Right cardiac atrium (tissue), 5 donors: ENCODE results near the gene DTD2. TPM values are rescaled to one million over a fixed set of nuclear protein-coding genes. Genes with fewer than 3 reads are reported as not detected.
"Not testable (repeated sequence)": the region's sequence is repeated elsewhere in the genome, so short reads cannot be mapped to it uniquely, and the experiment has no call there.

Source experiments
- ATAC-seq, 2 donors: fragments of 200-7000 bp; cut with Tn5 transposase; one replicate each; pipeline versions ENCODE4 v1.8.0 to v1.9.1; 2020; ENCODE audit warnings: moderate library complexity in 2 of 2, mild to moderate bottlenecking in 1 of 2
- DNase-seq, 3 donors: peaks; one replicate each; pipeline ENCODE4 v3.0.0-alpha.2; 2020
- H3K27ac ChIP-seq: one replicate; pipeline ENCODE4 v1.5.1; 2013; ENCODE audit warnings: mild to moderate bottlenecking, low read length, control low read depth, moderate library complexity
- H3K27me3 ChIP-seq: one replicate; pipeline ENCODE4 v1.6.1; 2013; ENCODE audit not compliant: control insufficient read depth, insufficient read depth
- H3K4me1 ChIP-seq: one replicate; pipeline ENCODE4 v1.6.1; 2013; ENCODE audit warnings: low read length; ENCODE audit not compliant: control insufficient read depth, insufficient read depth
- H3K4me3 ChIP-seq: one replicate; pipeline ENCODE4 v1.5.1; 2013; ENCODE audit warnings: low read length, control low read depth
- H3K9me3 ChIP-seq: one replicate; pipeline ENCODE4 v1.6.1; 2013; ENCODE audit warnings: low read length; ENCODE audit not compliant: control insufficient read depth
- WGBS: extraction: QIAGEN DNeasy Blood & Tissue Kit; methylation state at CpG from one replicate; pipeline ENCODE4 v1.1.7; 2013; 5-methylcytosine and 5-hydroxymethylcytosine counted together
- intact Hi-C, 4 donors: fragments of 100-400 bp; cut with DNase I; formaldehyde crosslinking; loops; one replicate each; pipeline versions ENCODE4 v1.11.0 to v1.14.0; 2022 to 2023
- polyA plus RNA-seq: library from polyadenylated mRNA; stranded (reverse); fragments of 200-250 nt; gene quantifications from one replicate; pipeline ENCODE4 v1.2.3, GENCODE V29; 2013
- total RNA-seq, 4 donors: library from RNA; stranded (reverse); fragmentation: NEBNext Ultra II Directional; extraction: Animal tissue kit (Norgen Biotek cat#: 25700); gene quantifications; one replicate each; pipeline ENCODE4 v1.2.1, GENCODE V29; 2021
- donor health status: healthy with polysubstance abuse.
- donor health status: DM: no; HTN: yes; CAD: no.
- donor health status: DM: no; HTN: no; CAD: no.
- donor health status: DM: no; HTN: yes; CAD: no; lungs with severe emphysema.
- donor health status: DM: yes; HTN: yes; CAD: no.

DTD2 gene
- total and polyA plus RNA-seq, 5 donors: 7.0 to 10.7 (median 9.0) TPM

GRCh38 chr14:31441273-31442111, 15.8 kb downstream of the DTD2 start:
- intact Hi-C loops: no loop called here
- Histone ChIP-seq H3K4me3 (no peak overlapping the region), H3K9me3 (no peaks in the 10 kb centered on the region), H3K27ac (no peak overlapping the region), H3K27me3 (no peaks in the 10 kb centered on the region), H3K4me1 (no peaks in the 10 kb centered on the region)
- 83% methylated on average over 7 of the region's 7 CpGs for WGBS
- peak; percentile 72 to 80 for ATAC-seq
- DNase-seq: peak in 1 of 3 donors; percentile 7

GRCh38 chr14:31440280-31440679, 17.0 kb downstream of the DTD2 start:
- Histone ChIP-seq H3K4me3 (no peak overlapping the region), H3K27ac (no peak overlapping the region), H3K27me3 (no peaks in the 10 kb centered on the region), H3K4me1 (no peaks in the 10 kb centered on the region), H3K9me3 (no peaks in the 10 kb centered on the region)
- DNase-seq (no peak), ATAC-seq (no peak)
- intact Hi-C loops: no loop called here

- DNase-seq: no peak
- no peak for ATAC-seq
- intact Hi-C loops: no loop called here
- Histone ChIP-seq H3K4me1 (no peaks in the 10 kb centered on the region), H3K4me3 (no peak overlapping the region), H3K27me3 (no peaks in the 10 kb centered on the region), H3K9me3 (no peaks in the 10 kb centered on the region), H3K27ac (no peak overlapping the region)
- WGBS: 64% methylated on average over 2 of the region's 2 CpGs
Observed at GRCh38 chr14:31439561-31439960, 17.7 kb downstream of the DTD2 start.

GRCh38 chr14:31437045-31437691, 20.1 kb downstream of the DTD2 start:
- ATAC-seq, H3K4me1 ChIP-seq, H3K27ac ChIP-seq, intact Hi-C loops, H3K27me3 ChIP-seq, H3K4me3 ChIP-seq, H3K9me3 ChIP-seq: not testable (repeated sequence)
- DNase-seq: peak in 1 of 3 donors; percentile 52
- 93% methylated on average over 37 of the region's 45 CpGs for WGBS

- ATAC-seq (peak; percentile 59 to 68), DNase-seq (no peak)
- Histone ChIP-seq H3K9me3 (no peaks in the 10 kb centered on the region), H3K27me3 (no peaks in the 10 kb centered on the region), H3K27ac (peak overlapping the region; percentile 0), H3K4me3 (no peak overlapping the region), H3K4me1 (no peaks in the 10 kb centered on the region)
- intact Hi-C loops: no loop called here
Observed at GRCh38 chr14:31435276-31435675, 22.0 kb downstream of the DTD2 start.

GRCh38 chr14:31430634-31431264, 26.6 kb downstream of the DTD2 start:
- Histone ChIP-seq H3K9me3 (no peaks in the 10 kb centered on the region), H3K27me3 (no peaks in the 10 kb centered on the region)
- WGBS: 96% methylated on average over 11 of the region's 11 CpGs

GRCh38 chr14:31429791-31430190, 27.5 kb downstream of the DTD2 start:
- 94% methylated on average over 1 of the region's 1 CpG for WGBS
- ATAC-seq (no peak), DNase-seq (no peak)
- Histone ChIP-seq H3K9me3 (no peaks in the 10 kb centered on the region), H3K27ac (no peak overlapping the region), H3K4me3 (no peak overlapping the region), H3K4me1 (no peaks in the 10 kb centered on the region), H3K27me3 (no peaks in the 10 kb centered on the region)
- intact Hi-C loops: no loop called here

More at GRCh38 chr14:31430634-31431264, 26.6 kb downstream of the DTD2 start:
- Histone ChIP-seq H3K4me1 (no peaks in the 10 kb centered on the region), H3K4me3 (no peak overlapping the region), H3K27ac (no peak overlapping the region)
- no peak for DNase-seq
- intact Hi-C loops: no loop called here
- no peak for ATAC-seq

GRCh38 chr14:31428011-31428410, 29.3 kb downstream of the DTD2 start:
- no peak for ATAC-seq
- WGBS: 94% methylated on average over 1 of the region's 1 CpG
- Histone ChIP-seq H3K27me3 (no peaks in the 10 kb centered on the region), H3K27ac (no peak overlapping the region), H3K4me3 (no peak overlapping the region), H3K4me1 (no peaks in the 10 kb centered on the region), H3K9me3 (no peaks in the 10 kb centered on the region)
- DNase-seq: no peak
- intact Hi-C loops: no loop called here

GRCh38 chr14:31426663-31427062, 30.6 kb downstream of the DTD2 start:
- no peak overlapping the region for H3K27ac ChIP-seq

GRCh38 chr14:31425905-31426304, 31.4 kb downstream of the DTD2 start:
- DNase-seq: no peak
- no peak overlapping the region for H3K27ac ChIP-seq
- H3K9me3 ChIP-seq: no peaks in the 10 kb centered on the region
- intact Hi-C loops: no loop called here
- ATAC-seq: no peak
- no peaks in the 10 kb centered on the region for H3K4me1 ChIP-seq
- no peaks in the 10 kb centered on the region for H3K27me3 ChIP-seq
- H3K4me3 ChIP-seq: no peak overlapping the region

More at GRCh38 chr14:31426663-31427062, 30.6 kb downstream of the DTD2 start:
- WGBS: 69% methylated on average over 2 of the region's 2 CpGs
- DNase-seq (no peak), ATAC-seq (no peak)
- Histone ChIP-seq H3K4me1 (no peaks in the 10 kb centered on the region), H3K9me3 (no peaks in the 10 kb centered on the region), H3K27me3 (no peaks in the 10 kb centered on the region), H3K4me3 (no peak overlapping the region)
- intact Hi-C loops: no loop called here

GRCh38 chr14:31421200-31421599, 36.1 kb downstream of the DTD2 start:
- no peak for DNase-seq
- H3K4me1 ChIP-seq: no peaks in the 10 kb centered on the region
- H3K27me3 ChIP-seq: no peaks in the 10 kb centered on the region
- no peak overlapping the region for H3K4me3 ChIP-seq
- intact Hi-C loops: no loop called here
- H3K27ac ChIP-seq: no peak overlapping the region
- WGBS: 94% methylated on average over 5 of the region's 5 CpGs
- no peaks in the 10 kb centered on the region for H3K9me3 ChIP-seq
- ATAC-seq: no peak
